Chondrocyte (in vitro differentiated cells): ENCODE results near the gene MAP2K3. TPM values are rescaled to one million over a fixed set of nuclear protein-coding genes. Genes with fewer than 3 reads are reported as not detected.

Experiments used
- DNase-seq: peaks from one replicate; pipeline ENCODE4 v3.0.0; 2021; ENCODE audit warnings: mixed read lengths, low spot score
- H3K27ac Mint-ChIP-seq: one replicate; pipeline ENCODE4 v1.8.0; 2021; ENCODE audit warnings: mild to moderate bottlenecking, moderate library complexity, mixed read lengths; ENCODE audit not compliant: unreplicated experiment
- H3K27me3 Mint-ChIP-seq: 2 replicates; pipeline ENCODE4 v1.8.0; 2021; ENCODE audit warnings: low read depth, mixed read lengths
- H3K36me3 Mint-ChIP-seq: 2 replicates; pipeline ENCODE4 v1.8.0; 2021; ENCODE audit warnings: low read depth, mixed read lengths
- H3K4me1 Mint-ChIP-seq: 2 replicates; pipeline ENCODE4 v1.8.0; 2021; ENCODE audit warnings: low read depth, mild to moderate bottlenecking, mixed read lengths
- H3K4me3 Mint-ChIP-seq: one replicate; pipeline ENCODE4 v1.8.0; 2021; ENCODE audit warnings: mild to moderate bottlenecking, moderate library complexity, mixed read lengths; ENCODE audit not compliant: unreplicated experiment
- H3K9me3 Mint-ChIP-seq: 2 replicates; pipeline ENCODE4 v1.8.0; 2021; ENCODE audit warnings: low read depth, mixed read lengths
- CTCF ChIP-seq: fragments of 200-600 bp; sonication (generic); IDR thresholded peaks from 2 replicates; pipeline ENCODE4 v1.5.0; 2021; ENCODE audit warnings: antibody characterized with exemption, mild to moderate bottlenecking, moderate library complexity
- total RNA-seq: library from RNA; stranded (reverse); gene quantifications from 3 replicates; pipeline ENCODE4 v1.2.1, GENCODE V29; 2021

The MAP2K3 gene
- total RNA-seq, 1 donor from 2014 or later: 35.9 TPM

DNA sequence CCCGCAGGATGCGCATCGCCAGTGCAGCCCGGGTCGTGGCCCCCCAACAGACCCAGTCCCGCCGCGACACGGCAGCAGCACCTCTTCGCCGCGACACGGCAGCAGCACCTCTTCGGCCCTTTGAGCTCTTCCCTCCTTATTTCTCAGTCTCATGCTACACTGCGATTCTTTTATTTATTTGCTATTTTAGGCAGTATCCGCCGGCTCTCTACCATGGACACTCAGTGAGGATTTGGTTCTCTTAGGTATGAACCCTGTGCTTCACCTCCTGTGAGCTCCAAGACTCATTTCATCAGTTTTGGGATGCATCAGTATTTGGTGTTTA is 8.3 kb upstream of the MAP2K3 start:
- Mint-ChIP-seq H3K27ac (peak overlapping the region; percentile 62), H3K9me3 (no peaks in the 10 kb centered on the region), H3K36me3 (no peaks in the 10 kb centered on the region), H3K4me3 (peak overlapping the region; percentile 64), H3K4me1 (peaks cover 20% of the 10 kb centered on the region), H3K27me3 (no peaks in the 10 kb centered on the region)
- DNase-seq: no peak
- peak; percentile 27 for TF ChIP-seq CTCF

- H3K27ac Mint-ChIP-seq: no peak overlapping the region
- no peaks in the 10 kb centered on the region for H3K9me3 Mint-ChIP-seq
- no peaks in the 10 kb centered on the region for H3K27me3 Mint-ChIP-seq
- TF ChIP-seq CTCF: no peak
- DNase-seq: no peak
- H3K36me3 Mint-ChIP-seq: no peaks in the 10 kb centered on the region
- H3K4me1 Mint-ChIP-seq: peaks cover 30% of the 10 kb centered on the region
- no peak overlapping the region for H3K4me3 Mint-ChIP-seq
Observed at GRCh38 chr17:21277332-21277731, 7.2 kb upstream of the MAP2K3 start.

GRCh38 chr17:21278450-21279197 is 5.9 kb upstream of the MAP2K3 start:
- Mint-ChIP-seq H3K4me1 (peaks cover 40% of the 10 kb centered on the region), H3K4me3 (no peak overlapping the region), H3K27ac (no peak overlapping the region), H3K9me3 (no peaks in the 10 kb centered on the region), H3K36me3 (no peaks in the 10 kb centered on the region), H3K27me3 (no peaks in the 10 kb centered on the region)
- DNase-seq: no peak
- TF ChIP-seq CTCF: peak; percentile 8

- no peaks in the 10 kb centered on the region for H3K36me3 Mint-ChIP-seq
- no peak for TF ChIP-seq CTCF
- no peak for DNase-seq
- no peaks in the 10 kb centered on the region for H3K27me3 Mint-ChIP-seq
- H3K27ac Mint-ChIP-seq: no peak overlapping the region
- peaks cover 40% of the 10 kb centered on the region for H3K4me1 Mint-ChIP-seq
- H3K4me3 Mint-ChIP-seq: no peak overlapping the region
- no peaks in the 10 kb centered on the region for H3K9me3 Mint-ChIP-seq
Observed at GRCh38 chr17:21279198-21279535, 5.3 kb upstream of the MAP2K3 start.

DNA sequence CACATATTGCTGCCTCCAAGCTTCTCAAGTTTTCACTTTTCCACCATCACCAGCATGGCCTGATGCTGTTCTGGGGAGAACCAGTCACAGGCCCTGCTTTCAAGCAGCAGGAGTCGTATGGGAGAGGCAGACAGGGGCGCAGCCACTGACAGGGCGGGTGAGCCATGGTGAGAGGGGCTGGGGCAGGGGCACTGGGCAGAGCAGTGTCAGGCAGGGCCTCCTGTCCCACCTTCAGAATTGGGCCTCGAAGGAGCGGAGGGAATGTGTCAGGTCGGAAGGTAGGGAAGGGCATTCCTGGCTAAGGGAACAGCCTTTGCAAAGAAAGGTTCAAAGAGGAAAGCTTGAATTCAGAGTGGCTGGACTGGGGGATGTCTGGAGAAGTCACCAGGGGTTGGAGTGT is 4.9 kb upstream of the MAP2K3 start:
- no peak for TF ChIP-seq CTCF
- Mint-ChIP-seq H3K36me3 (no peaks in the 10 kb centered on the region), H3K9me3 (no peaks in the 10 kb centered on the region), H3K4me3 (no peak overlapping the region), H3K4me1 (peaks cover 37% of the 10 kb centered on the region), H3K27me3 (no peaks in the 10 kb centered on the region), H3K27ac (no peak overlapping the region)
- no peak for DNase-seq
